Caco-2 (cell line): ENCODE data around the gene ARHGEF7. TPM values are rescaled to one million over a fixed set of nuclear protein-coding genes. Genes with fewer than 3 reads are reported as not detected.
A peak's percentile ranks its signal among the peaks of the same experiment; 100 is the strongest.

Source experiments
- BruUV-seq: library from RNA; stranded (reverse); fragments of 400-500 nt; replicated peaks from 2 replicates; lab custom pipeline; 2021; lab: Mats Ljungman, UMichigan
- CTCF ChIA-PET: fragments of 300-600 bp; sonication (Branson Sonifier 250); formaldehyde crosslinking; loops from one replicate; lab custom pipeline; 2022; ENCODE audit warnings: antibody characterized with exemption; lab: Charles Lee
- POLR2A ChIA-PET: fragments of 300-600 bp; sonication (Branson Sonifier 250); formaldehyde crosslinking; loops from one replicate; lab custom pipeline; 2022; ENCODE audit warnings: antibody characterized with exemption; lab: Charles Lee
- DNase-seq, 2 experiments: peaks; one replicate each; pipeline versions ENCODE4 v3.0.0 to v3.0.0-alpha.2; 2020 to 2022
- H3K27me3 ChIP-seq: replicated peaks from 2 replicates; pipeline ENCODE4 v1.6.0; 2011; ENCODE audit warnings: low read length; ENCODE audit not compliant: control insufficient read depth, insufficient read depth
- H3K36me3 ChIP-seq: 2 replicates; pipeline ENCODE4 v1.5.1; 2011; ENCODE audit warnings: low read length; ENCODE audit not compliant: control insufficient read depth, insufficient read depth
- H3K4me1 ChIP-seq: fragments of 250-450 bp; sonication (Bioruptor Pico); 2 replicates; pipeline ENCODE4 v1.5.1; 2020; ENCODE audit warnings: mild to moderate bottlenecking
- H3K4me3 ChIP-seq: 2 replicates; pipeline ENCODE4 v1.5.1; 2011; ENCODE audit warnings: low read depth, mild to moderate bottlenecking, control low read depth, low read length
- H3K9me3 ChIP-seq: fragments of 250-450 bp; sonication (Bioruptor Pico); 2 replicates; pipeline ENCODE4 v1.5.1; 2020; ENCODE audit warnings: mild to moderate bottlenecking, moderate library complexity
- H3K27ac Mint-ChIP-seq: one replicate; pipeline ENCODE4 v1.8.0; 2022; ENCODE audit warnings: mixed read lengths; ENCODE audit not compliant: unreplicated experiment
- H3K27me3 Mint-ChIP-seq: one replicate; pipeline ENCODE4 v1.8.0; 2022; ENCODE audit warnings: mixed read lengths; ENCODE audit not compliant: insufficient read depth, unreplicated experiment
- H3K36me3 Mint-ChIP-seq: one replicate; pipeline ENCODE4 v1.8.0; 2022; ENCODE audit warnings: mild to moderate bottlenecking, mixed read lengths; ENCODE audit not compliant: insufficient read depth, unreplicated experiment
- H3K4me1 Mint-ChIP-seq: one replicate; pipeline ENCODE4 v1.8.0; 2022; ENCODE audit warnings: low read depth, mixed read lengths; ENCODE audit not compliant: unreplicated experiment
- H3K4me3 Mint-ChIP-seq: one replicate; pipeline ENCODE4 v1.8.0; 2022; ENCODE audit warnings: mild to moderate bottlenecking, moderate library complexity, mixed read lengths; ENCODE audit not compliant: unreplicated experiment
- H3K9me3 Mint-ChIP-seq: one replicate; pipeline ENCODE4 v1.8.0; 2022; ENCODE audit warnings: mixed read lengths; ENCODE audit not compliant: unreplicated experiment
- CTCF ChIP-seq, 2 experiments: fragments of 200-600 bp in 1 of 2; IDR thresholded peaks; 1 replicate in 1 of 2; 2 replicates in 1 of 2; pipeline versions ENCODE4 v1.5.1 to v1.8.0; 2011 to 2022; ENCODE audit warnings: antibody characterized with exemption in 1 of 2, control low read depth in 1 of 2, inconsistent platforms in 1 of 2, low read depth in 1 of 2, low read length in 1 of 2, mild to moderate bottlenecking in 1 of 2, moderate library complexity in 1 of 2; ENCODE audit not compliant: insufficient read depth in 1 of 2, severe bottlenecking in 1 of 2, unreplicated experiment in 1 of 2
- intact Hi-C: fragments of 100-400 bp; cut with micrococcal nuclease; formaldehyde crosslinking; loops from one replicate; pipeline ENCODE4 v1.10.0; 2022; ENCODE audit not compliant: unreplicated experiment
- total RNA-seq: library from RNA; stranded (reverse); gene quantifications from 2 replicates; pipeline ENCODE4 v1.2.3, GENCODE V29; 2022

The ARHGEF7 gene
- total RNA-seq, 1 experiment from 2014 or later, result 60.5 TPM

- Mint-ChIP-seq H3K4me1 (no peaks in the 10 kb centered on the region), H3K27me3 (peaks cover 18% of the 10 kb centered on the region), H3K27ac (no peak overlapping the region), H3K36me3 (peaks cover 25% of the 10 kb centered on the region), H3K9me3 (no peaks in the 10 kb centered on the region), H3K4me3 (no peak overlapping the region)
- no peaks in the 10 kb centered on the region for H3K4me1 ChIP-seq
- no TSS peak for BruUV-seq
- TF ChIP-seq CTCF (IDR thresholded peaks at IDR 0.05; ENCODE audit: insufficient read depth in 1 of 2, low read depth in 1 of 2, low read length in 1 of 2, severe bottlenecking in 1 of 2, unreplicated experiment in 1 of 2), result no peak
- CTCF ChIA-PET, result no interaction called here
- intact Hi-C loops, result no loop called here
- no peak overlapping the region for H3K4me3 ChIP-seq
- H3K36me3 ChIP-seq, result no peaks in the 10 kb centered on the region
- POLR2A ChIA-PET, result no interaction called here
- H3K9me3 ChIP-seq, result no peaks in the 10 kb centered on the region
- H3K27me3 ChIP-seq, result no peaks in the 10 kb centered on the region
- no peak for DNase-seq
These were observed 208.4 kb downstream of the ARHGEF7 start for GRCh38 chr13:111323549-111323948.

- H3K9me3 ChIP-seq, result no peaks in the 10 kb centered on the region
- ChIA-PET CTCF (no interaction called here), POLR2A (no interaction called here)
- H3K27me3 ChIP-seq, result no peaks in the 10 kb centered on the region
- DNase-seq, result no peak
- H3K4me3 ChIP-seq, result no peak overlapping the region
- H3K4me1 ChIP-seq, result no peaks in the 10 kb centered on the region
- H3K36me3 ChIP-seq, result no peaks in the 10 kb centered on the region
- Mint-ChIP-seq H3K36me3 (peaks cover 25% of the 10 kb centered on the region), H3K27me3 (peaks cover 18% of the 10 kb centered on the region), H3K9me3 (no peaks in the 10 kb centered on the region), H3K27ac (peak overlapping the region; percentile 71), H3K4me3 (no peak overlapping the region), H3K4me1 (no peaks in the 10 kb centered on the region)
- BruUV-seq, result no TSS peak
- no peak for TF ChIP-seq CTCF (IDR thresholded peaks at IDR 0.05; ENCODE audit: insufficient read depth in 1 of 2, low read depth in 1 of 2, low read length in 1 of 2, severe bottlenecking in 1 of 2, unreplicated experiment in 1 of 2)
- intact Hi-C loops, result no loop called here
These were observed 209.0 kb downstream of the ARHGEF7 start for GRCh38 chr13:111323950-111324651.

GRCh38 chr13:111324736-111325135 lies 209.6 kb downstream of the ARHGEF7 start:
- H3K4me1 Mint-ChIP-seq, result no peaks in the 10 kb centered on the region
- intact Hi-C loops, result no loop called here
- no TSS peak for BruUV-seq

More at GRCh38 chr13:111324736-111325135, 209.6 kb downstream of the ARHGEF7 start:
- TF ChIP-seq CTCF (IDR thresholded peaks at IDR 0.05; ENCODE audit: insufficient read depth in 1 of 2, low read depth in 1 of 2, low read length in 1 of 2, severe bottlenecking in 1 of 2, unreplicated experiment in 1 of 2), result no peak
- Histone ChIP-seq H3K27me3 (no peaks in the 10 kb centered on the region), H3K36me3 (no peaks in the 10 kb centered on the region), H3K4me3 (no peak overlapping the region), H3K4me1 (no peaks in the 10 kb centered on the region), H3K9me3 (no peaks in the 10 kb centered on the region)
- Mint-ChIP-seq H3K9me3 (no peaks in the 10 kb centered on the region), H3K27me3 (peaks cover 18% of the 10 kb centered on the region), H3K36me3 (peaks cover 24% of the 10 kb centered on the region), H3K4me3 (no peak overlapping the region), H3K27ac (peak overlapping the region; percentile 71)
- ChIA-PET POLR2A (no interaction called here), CTCF (no interaction called here)
- DNase-seq, result no peak
